Posterior vena cava (tissue), 2 donors: ENCODE data around the gene CPD. TPM values are rescaled to one million over a fixed set of nuclear protein-coding genes. Genes with fewer than 3 reads are reported as not detected.
"Not testable (repeated sequence)": the region's sequence is repeated elsewhere in the genome, so short reads cannot be mapped to it uniquely, and the experiment has no call there.

Experiments
- DNase-seq: peaks from one replicate; pipeline ENCODE4 v3.0.0-alpha.2; 2020; ENCODE audit warnings: low spot score
- intact Hi-C, 2 donors: fragments of 100-400 bp; cut with DNase I; formaldehyde crosslinking; loops; one replicate each; pipeline versions ENCODE4 v1.14.1 to v1.14.2; 2022 to 2023
- total RNA-seq, 2 donors: library from RNA; stranded (reverse); fragmentation: NEBNext Ultra II Directional; extraction: Animal tissue kit (Norgen Biotek cat#: 25700); gene quantifications; one replicate each; pipeline ENCODE4 v1.2.1, GENCODE V29; 2021
- donor health status: DM: yes; HTN: yes; CAD: no.
- donor health status: DM: yes; HTN: yes; CAD: no.

CPD gene
- total RNA-seq, 2 donors from 2014 or later = 39.8 to 40.4 TPM

DNA sequence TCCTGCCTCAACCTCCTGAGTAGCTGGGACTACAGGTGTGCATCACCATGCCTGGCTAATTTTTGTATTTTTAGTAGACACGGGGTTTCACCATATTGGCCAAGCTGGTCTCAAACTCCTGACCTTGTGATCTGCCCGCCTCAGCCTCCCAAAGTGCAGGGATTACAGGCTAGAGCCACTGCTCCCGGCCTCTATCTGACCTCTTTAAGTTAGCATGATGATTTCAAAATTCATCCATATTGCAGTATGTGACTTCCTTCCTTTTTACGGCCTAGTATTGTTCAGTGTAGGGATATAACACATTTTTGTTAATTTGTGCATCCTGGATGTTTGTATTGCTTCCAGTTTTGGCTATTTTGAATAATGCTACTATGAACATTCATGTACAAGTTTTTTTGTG, 27.5 kb upstream of the CPD start:
- intact Hi-C loops, DNase-seq: not testable (repeated sequence)

DNA sequence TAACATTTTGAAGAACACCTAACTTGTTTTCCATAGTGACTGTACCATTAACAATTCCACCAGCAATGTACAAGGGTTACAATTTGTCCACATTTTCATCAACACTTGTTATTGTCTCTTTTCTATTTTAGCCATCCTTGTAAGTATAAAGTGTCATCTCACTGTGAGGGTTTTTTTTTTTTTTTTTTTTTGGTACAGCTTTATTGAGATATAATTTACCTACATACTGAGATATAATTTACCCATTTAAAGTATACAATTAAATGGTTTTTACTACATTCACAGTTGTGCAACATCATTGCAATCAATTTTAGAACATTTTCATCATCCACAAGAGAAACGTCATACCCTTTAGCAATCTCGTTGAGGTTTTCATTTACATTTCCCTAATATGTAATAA, 27.0 kb upstream of the CPD start:
- intact Hi-C loops = no loop called here
- DNase-seq = no peak

DNA sequence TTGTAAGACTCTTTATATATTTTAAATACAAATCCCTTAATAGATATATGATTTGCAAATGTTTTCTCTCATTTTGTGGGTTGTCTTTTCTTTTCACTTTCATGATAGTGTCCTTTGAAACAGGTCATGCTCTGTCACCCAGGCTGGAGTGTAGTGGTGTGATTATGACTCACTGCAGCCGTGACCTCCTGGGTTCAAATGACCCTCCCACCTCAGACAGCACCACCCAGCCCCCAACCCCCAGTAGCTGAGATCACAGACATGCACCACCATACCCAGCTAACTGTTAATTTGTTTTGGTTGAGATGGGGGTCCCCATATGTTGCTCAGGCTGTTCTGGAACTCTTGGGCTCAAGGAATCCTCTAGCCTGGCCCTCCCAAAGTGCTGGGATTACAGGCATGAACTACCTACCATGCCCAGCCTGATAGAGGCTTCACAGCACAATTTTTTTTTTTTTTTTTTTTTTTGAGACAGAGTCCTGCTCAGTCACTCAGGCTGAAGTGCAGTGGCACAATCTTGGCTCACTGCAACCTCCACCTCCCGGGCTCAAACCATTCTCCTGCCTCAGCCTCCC, 26.4 kb upstream of the CPD start:
- DNase-seq = no peak

DNA sequence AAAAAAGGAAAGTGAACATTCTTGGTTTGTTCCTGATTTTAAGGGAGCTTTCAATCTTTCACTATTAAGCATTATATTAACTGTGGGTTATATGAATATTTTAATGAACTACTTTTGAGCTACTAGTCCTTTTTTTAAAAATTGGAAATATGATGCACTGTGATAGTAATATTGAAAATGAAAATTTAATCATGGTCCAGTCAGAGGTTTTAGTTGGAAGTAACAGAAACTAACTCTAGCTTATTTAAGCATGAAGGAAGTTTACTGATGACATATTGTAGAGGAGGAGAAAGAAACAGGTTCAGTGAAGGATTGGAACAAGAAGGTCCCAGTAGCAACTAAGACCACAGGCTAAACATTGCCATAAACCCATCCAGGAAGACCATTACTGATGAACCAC, 24.0 kb upstream of the CPD start:
- intact Hi-C loops = no loop called here
- DNase-seq = no peak

More for the DNA sequence above, 26.4 kb upstream of the CPD start:
- intact Hi-C loops = no loop called here

DNA sequence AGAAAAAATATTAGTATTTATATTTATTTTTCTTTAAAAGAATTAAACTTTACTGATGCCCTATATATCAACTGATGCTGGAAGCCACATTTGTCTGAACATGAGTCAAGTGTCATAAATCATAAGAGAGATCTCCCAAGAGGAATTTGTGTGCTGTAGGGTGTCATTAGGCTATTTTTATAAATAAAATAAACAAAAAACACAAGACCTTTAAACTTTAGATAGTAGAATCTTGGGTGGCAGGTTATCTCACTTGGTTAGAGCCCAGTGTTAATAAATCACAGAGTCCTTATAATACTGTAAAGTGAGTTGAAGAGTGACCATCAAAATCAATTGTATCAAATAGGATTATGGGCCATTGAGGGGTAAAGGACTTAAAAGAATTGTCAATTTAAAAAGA, 21.3 kb upstream of the CPD start:
- intact Hi-C loops = no loop called here
- no peak for DNase-seq

DNA sequence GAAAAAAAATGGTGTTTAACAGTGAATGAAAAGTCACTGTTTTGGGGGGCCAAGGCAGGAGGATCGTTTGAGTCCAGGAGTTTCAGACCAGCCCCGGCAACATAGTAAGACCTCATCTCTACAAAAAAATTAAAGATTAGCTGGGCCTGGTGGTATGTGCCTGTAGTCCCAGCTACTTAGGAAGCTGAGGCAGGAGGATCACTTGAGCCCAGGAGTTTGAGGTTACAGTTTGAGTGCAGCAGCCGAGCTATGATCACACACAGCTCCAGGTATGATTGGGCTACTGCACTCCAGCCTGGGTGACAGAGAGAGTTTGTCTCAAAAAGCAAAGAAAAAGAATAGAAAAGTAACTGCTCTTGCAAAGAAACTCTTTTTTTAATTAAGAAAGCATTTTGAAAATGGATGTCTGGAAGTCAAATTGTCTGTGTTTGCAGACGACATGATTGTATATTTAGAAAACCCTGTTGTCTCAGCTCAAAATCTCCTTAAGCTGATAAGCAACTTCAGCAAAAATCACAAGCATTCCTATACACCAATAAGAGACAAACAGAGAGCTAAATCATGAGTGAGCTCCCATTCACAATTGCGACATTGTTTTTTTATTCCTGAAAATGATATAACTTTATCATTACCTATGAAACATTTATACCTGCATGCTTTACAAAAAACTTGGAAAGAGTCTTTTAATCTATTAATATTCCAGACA, 20.5 kb upstream of the CPD start:
- intact Hi-C loops = no loop called here
- DNase-seq = no peak

DNA sequence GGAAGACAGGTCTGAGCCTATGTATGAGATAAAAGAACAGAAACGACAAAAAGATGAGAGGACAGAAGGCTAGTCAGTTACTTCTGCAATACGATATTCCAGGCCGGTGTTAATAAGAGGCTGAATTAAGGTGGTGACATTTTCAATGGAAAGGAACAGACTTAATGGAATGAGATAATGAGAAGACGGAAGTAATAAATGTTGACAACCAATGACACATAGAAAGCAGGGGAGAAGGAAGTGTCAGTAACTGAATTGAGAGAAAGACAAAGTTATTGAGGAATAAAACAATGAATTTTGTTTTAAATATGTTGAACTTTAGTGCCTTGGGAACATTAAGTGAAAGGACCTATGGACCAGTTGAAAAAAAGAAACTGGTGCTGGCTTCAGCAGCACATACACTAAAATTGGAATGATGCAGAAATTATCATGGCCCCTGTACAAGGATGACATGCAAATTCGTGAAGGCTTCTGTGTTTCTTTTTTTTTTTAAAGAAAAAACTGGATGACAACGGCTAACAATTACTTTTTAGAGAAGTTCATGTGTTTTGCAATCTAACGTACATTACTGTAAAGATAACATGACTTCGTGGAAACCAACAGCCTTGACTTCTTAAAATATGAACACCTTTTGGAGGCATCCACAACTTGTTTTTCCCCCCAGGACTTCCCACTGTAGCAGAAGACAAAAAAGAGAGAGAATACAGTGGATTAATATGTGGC, 18.5 kb upstream of the CPD start:
- no peak for DNase-seq
- intact Hi-C loops = no loop called here

DNA sequence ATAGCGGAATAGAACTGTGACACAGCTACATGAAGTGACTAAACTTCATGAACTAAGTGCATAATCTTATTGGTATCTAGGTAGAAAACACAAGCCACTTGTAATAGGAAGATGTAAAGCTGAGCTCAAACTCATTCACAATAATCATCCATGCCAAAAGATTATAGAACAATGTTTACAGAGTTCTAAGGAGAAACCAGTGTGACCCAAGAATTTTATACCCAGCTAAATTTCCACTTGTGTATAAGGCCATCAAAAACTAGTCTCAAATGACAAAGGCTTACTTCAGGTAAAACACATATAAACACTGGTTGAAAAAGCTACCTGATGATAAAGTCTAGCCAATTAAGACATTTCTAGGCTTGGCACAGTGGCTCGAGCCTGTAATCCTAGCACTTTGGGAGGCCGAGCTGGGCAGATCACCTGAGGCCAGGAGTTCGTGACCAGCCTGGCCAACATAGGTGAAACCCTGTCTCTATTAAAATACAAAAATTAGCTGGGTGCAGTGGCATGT, 16.9 kb upstream of the CPD start:
- intact Hi-C loops = no loop called here

DNA sequence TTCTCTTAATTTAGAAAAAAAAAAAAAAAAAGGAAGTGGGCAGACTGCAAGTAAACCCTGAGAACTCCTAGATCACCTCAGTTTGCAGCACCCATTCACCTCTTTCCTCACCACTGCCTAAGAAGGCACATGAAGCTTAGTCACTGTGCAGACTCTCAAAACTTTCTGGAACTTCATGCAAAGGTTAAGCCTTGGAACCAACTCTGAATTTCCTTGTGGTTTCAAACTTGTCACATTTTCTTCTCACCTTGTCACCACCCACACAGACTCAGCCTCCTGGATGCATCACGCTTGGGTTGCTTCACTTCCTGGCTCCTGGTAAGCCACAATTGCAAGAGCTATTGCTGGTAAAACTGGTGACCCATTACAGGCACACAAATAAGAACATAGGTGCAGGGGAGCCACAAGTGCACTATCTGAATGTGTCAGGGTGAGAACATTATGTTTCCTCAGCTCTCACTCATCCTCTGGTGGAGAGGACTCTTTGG, 15.0 kb upstream of the CPD start:
- intact Hi-C loops = no loop called here
- no peak for DNase-seq

More for the DNA sequence above, 16.9 kb upstream of the CPD start:
- DNase-seq = no peak

DNA sequence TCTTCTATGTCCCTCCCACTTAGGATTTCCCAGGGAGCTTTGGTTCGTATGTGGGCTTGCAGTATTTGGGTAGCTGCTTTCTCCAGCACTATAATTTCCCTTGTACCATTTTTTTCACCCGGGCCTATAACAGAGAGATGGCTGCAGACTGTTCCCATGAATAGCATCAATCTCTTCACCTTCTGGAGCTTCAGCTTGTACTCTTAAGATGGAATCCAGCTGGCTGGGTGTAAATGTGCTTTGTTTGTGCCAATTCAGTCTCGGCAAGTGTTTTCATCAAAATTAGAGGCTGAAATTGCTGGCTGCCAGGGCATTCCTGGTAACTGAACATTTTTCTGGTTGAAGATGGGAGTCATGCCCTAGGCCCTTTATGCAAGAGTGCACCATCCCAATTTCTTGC, 12.2 kb upstream of the CPD start:
- no peak for DNase-seq
- intact Hi-C loops = no loop called here

DNA sequence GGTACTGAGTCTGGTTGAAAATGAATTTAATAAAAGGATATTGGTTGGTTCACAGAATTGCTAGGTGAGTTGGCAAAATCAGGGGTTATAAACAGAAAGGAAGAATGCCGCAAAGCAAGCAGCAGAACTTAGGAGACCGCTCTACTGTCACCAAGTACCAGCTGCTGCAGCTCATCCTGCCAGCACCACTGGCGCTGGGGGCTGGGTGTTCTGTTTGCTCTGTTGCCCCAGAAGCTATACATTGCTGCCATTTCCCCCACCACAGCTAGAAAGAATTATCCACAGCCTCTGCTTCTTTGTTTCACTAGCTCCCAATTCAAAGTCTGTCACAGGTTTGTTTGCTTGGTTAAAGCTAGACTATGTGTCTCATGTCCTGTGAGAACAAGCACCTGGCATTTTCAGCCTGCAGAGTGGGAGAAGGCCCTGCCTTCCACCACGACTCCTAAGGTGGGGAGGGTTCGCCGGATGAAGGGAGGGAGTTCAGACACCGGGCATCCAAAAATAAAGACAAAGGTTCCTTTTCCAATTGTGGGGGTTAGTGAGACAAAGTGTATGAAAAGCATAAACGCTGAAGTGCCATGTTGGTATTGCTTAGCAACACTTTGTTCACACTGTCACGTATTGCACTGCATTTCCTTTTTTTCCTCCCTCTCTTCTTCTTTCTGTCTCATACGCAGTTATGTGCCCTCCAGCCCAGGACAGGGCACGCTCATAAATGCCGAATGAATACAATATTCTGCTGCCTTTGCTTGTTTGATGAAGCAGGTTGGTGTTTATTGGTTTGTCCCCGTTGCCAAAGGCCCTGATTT, 9.6 kb upstream of the CPD start:
- intact Hi-C loops = no loop called here
- DNase-seq = no peak

DNA sequence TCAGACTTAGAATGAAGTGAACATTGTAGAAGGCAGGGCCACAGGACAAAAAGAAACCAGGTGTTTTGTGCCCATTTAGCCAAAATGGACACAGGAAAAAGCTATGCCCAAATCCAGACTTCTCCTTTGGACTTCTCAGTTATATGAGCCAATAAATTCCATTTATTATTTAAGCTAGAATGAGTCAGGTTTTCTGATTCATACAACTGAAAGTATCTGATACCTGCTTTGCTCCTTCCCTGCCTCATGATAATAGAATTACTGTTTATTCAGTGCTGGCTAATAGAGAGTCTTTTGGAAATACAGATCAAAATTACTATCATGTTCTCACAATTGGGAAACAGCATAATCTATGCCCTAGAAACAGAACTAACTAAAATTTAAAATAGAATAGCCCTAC, 8.7 kb upstream of the CPD start:
- intact Hi-C loops = no loop called here
- no peak for DNase-seq

DNA sequence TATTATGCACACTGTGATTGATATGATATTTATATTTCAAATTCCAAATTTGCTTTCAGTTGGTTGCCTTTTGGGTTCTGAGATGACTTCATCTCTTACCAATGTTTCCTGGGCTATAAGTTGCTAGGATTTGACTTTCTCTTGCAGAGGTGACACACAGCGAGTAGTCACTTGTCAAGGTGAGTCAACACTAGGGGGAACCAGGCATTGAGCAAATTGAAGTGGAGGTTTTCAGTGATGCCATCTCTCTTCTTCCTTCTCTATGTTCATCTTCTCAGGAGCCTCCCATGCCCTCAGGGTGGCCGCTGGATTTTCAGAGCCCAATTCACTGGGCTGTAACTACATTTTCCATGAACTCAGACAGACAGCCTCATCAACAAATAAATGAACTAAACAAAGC, 6.0 kb upstream of the CPD start:
- DNase-seq = no peak
- intact Hi-C loops = no loop called here

DNA sequence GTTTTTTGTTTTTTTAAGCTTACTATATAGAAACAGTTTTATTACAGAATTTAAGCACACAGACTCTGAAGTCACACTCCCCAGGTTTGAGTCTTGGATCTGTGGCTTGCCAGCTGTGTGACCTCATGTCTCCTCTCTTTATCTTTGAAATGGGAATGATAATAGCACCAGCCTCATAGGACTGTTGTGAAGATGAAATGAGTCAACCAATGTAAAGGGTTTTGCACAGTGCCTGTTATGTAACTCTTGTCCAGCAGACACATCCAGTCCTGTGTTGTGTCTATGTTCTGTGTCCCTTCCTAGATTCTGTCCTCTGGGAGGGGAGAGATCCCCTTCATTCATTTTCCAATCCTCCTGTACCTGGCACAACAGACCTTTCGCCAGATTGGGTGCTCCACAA, 3.1 kb upstream of the CPD start:
- DNase-seq = no peak
- intact Hi-C loops = no loop called here

DNA sequence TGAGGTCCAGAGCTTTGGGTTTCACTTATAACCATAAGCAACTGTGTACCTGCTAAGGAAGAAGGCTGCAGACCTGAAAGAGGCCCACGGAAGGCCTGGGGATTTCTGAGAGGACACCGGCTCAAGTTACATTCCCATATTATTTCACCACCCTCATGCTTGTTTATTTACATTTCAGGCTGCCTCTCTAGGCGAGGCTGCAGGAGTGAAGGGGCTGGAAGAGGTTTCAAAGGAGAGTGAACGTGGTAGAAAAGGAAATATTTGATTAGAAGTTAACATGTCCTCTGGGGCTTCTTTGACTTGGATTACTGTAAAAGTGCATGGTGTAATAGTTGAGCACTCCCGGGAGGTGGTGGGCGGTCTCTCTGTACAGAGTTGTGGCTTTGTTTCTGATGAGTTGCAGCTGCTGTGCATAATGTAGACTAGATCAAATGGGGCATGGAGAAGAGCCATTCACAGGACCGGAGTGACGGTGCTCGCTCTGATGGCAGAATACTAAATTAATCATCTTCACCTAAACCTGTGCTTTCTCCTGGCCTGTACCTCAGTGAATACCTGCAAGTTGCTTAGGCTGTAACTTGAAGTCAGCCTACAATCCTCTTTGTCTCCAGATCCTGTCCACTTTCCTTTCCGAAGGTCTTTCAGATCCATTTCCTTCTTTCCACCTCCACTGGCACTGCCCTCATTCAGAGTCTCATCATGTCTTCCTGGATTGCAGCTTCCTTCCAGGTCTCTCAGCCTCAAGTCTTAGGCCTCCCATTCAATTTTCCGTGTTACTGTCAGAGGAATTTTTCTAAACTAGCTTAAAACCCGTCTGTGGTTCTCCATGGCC, 1.9 kb upstream of the CPD start:
- intact Hi-C loops = no loop called here
- DNase-seq = no peak

DNA sequence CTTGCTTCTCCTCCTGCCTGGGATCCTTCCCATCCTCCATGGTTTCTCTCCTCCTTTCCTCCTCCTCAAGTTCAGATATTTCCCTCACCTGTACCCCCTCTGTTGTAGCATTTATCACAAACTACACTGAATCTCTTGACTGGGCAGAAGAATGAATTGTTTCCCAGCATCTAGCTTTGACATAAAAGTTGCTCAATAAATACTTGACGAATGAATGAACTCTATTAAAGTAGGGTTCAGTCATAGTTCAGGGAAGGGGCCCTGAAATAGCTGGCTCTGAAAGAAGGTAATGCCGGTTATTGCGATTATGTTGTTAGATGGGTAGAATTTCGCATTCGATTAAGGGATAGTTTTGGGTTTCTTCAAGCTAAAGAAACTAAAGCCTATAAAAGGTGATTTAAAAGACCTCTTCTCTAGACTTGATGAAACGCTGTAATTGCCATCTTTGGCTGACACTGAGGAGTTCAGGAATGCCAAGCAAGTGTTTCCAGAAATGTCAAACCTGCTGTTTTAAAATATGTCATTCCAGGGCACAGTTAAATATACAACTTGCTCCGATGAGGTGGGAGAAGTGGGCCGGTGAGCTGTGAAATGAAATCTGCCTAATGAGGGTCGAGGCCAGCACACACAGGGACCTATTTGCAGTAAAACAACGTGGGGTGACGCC, 1.0 kb upstream of the CPD start:
- intact Hi-C loops = no loop called here
- DNase-seq = no peak

DNA sequence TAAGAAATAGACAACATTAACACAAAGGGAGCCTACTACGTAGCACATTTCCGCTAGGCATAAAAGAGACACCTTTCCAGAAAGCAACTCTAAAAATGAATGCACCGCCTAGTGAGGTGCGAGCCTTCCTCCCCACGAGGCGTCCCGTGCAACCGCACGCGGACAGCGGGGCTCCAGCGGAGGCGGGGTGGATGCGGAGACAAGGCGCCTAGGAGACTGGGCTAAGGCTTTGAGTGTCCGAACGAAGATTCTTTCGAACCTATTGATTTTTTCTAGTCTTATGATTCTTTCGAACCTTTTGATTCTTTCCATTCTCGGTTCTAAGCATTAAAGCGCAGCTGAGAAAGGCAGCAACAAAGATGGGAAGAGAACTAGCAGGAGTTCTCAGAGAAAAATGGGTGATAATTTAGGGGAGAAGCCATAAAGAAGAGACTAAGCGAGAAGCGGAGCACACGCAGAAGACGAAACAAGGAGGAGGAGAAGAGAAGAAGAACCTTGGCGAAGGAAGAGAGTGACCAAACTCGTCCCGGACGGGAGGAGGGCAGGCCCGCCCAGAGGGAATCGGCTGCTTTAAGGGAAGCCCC, 394 bp upstream of the CPD start:
- intact Hi-C loops = no loop called here
- DNase-seq = no peak

DNA sequence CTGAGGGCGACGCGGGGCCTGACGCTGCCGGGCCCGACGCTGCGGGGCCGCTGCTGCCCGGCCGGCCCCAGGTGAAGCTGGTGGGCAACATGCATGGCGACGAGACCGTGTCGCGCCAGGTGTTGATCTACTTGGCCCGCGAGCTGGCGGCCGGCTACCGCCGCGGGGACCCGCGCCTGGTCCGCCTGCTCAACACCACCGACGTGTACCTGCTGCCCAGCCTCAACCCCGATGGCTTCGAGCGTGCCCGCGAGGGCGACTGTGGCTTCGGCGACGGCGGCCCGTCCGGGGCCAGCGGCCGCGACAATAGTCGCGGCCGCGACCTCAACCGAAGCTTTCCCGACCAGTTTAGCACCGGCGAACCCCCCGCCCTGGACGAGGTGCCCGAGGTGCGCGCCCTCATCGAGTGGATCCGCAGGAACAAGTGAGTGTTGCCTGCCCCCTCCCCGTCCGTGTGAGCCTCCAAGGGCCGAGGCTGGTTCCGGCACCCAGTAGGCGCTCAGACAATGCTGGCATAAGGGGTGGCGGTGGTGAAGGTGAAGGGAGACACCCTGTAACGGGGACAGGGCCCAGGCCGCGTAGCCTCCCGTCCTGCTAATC, 676 bp downstream of the CPD start:
- intact Hi-C loops = no loop called here

More for the DNA sequence above, 676 bp downstream of the CPD start:
- DNase-seq = peak; percentile 83
